HepG2 (cell line): ENCODE results near the gene SERPINA6. TPM values are rescaled to one million over a fixed set of nuclear protein-coding genes. Genes with fewer than 3 reads are reported as not detected.

Source experiments
- AGO2 ChIP-seq: fragments of 200-400 bp; formaldehyde crosslinking; optimal IDR thresholded peaks from 2 replicates; pipeline ENCODE3; 2017; ENCODE audit warnings: mild to moderate bottlenecking, low read depth, low read length, moderate library complexity
- CBX2 ChIP-seq, 2 experiments: fragments of 200-600 bp in 1 of 2; sonication (generic); formaldehyde crosslinking in 1 of 2; IDR thresholded peaks; 2 replicates each; pipeline versions ENCODE4 v1.7.0 to v1.8.1; 2018 to 2022; ENCODE audit warnings: low read depth in 2 of 2, low read length in 1 of 2, mild to moderate bottlenecking in 1 of 2, missing genetic modification reagents in 1 of 2
- CHD2 ChIP-seq: IDR thresholded peaks from 2 replicates; pipeline ENCODE4 v1.6.1; 2011; ENCODE audit warnings: low read depth, low read length, improper control_type of control experiment
- HDAC1 ChIP-seq: sonication (generic); formaldehyde crosslinking; IDR thresholded peaks from 2 replicates; pipeline ENCODE4 v1.5.1; 2020; ENCODE audit warnings: mild to moderate bottlenecking, missing genetic modification reagents
- HOXA3 ChIP-seq: sonication (generic); formaldehyde crosslinking; IDR thresholded peaks from 2 replicates; pipeline ENCODE4 v1.5.0; 2020; ENCODE audit warnings: missing genetic modification reagents
- KLF13 ChIP-seq: sonication (generic); formaldehyde crosslinking; IDR thresholded peaks from 2 replicates; pipeline ENCODE4 v1.4.0; 2020; ENCODE audit warnings: mild to moderate bottlenecking, missing genetic modification reagents
- MEIS1 ChIP-seq: sonication (generic); formaldehyde crosslinking; IDR thresholded peaks from 2 replicates; pipeline ENCODE4 v1.9.0; 2021; ENCODE audit warnings: mild to moderate bottlenecking, missing genetic modification reagents, moderate library complexity, borderline replicate concordance
- NFKB2 ChIP-seq: sonication (generic); formaldehyde crosslinking; IDR thresholded peaks from 2 replicates; pipeline ENCODE4 v1.4.0; 2020; ENCODE audit warnings: missing genetic modification reagents, borderline replicate concordance
- NR2F1 ChIP-seq, 2 experiments: fragments of 450-650 bp in 1 of 2; formaldehyde crosslinking in 1 of 2; IDR thresholded peaks; 2 replicates each; pipeline versions ENCODE4 v1.5.0 to v1.6.1; 2016 to 2020; ENCODE audit warnings: mild to moderate bottlenecking in 1 of 2, missing compliant biosample characterization in 1 of 2, missing genetic modification reagents in 1 of 2, moderate library complexity in 1 of 2
- PHF20 ChIP-seq: sonication (generic); formaldehyde crosslinking; IDR thresholded peaks from 2 replicates; pipeline ENCODE4 v1.5.0; 2020; ENCODE audit warnings: mild to moderate bottlenecking, missing genetic modification reagents
- RFXANK ChIP-seq: IDR thresholded peaks from 2 replicates; pipeline ENCODE4 v1.6.1; 2016
- SIX4 ChIP-seq: sonication (generic); formaldehyde crosslinking; IDR thresholded peaks from 2 replicates; pipeline ENCODE4 v1.4.0; 2020; ENCODE audit warnings: missing genetic modification reagents
- ZBTB10 ChIP-seq: sonication (generic); formaldehyde crosslinking; IDR thresholded peaks from 2 replicates; pipeline ENCODE4 v1.4.0; 2020; ENCODE audit warnings: missing genetic modification reagents, borderline replicate concordance
- ZBTB2 ChIP-seq: sonication (generic); formaldehyde crosslinking; IDR thresholded peaks from 2 replicates; pipeline ENCODE4 v1.8.0; 2022; ENCODE audit warnings: low read depth, missing genetic modification reagents
- ZKSCAN5 ChIP-seq: sonication (generic); formaldehyde crosslinking; IDR thresholded peaks from 2 replicates; pipeline ENCODE4 v1.5.1; 2020; ENCODE audit warnings: mild to moderate bottlenecking, missing genetic modification reagents
- ZMYM3 ChIP-seq: sonication (generic); formaldehyde crosslinking; IDR thresholded peaks from 2 replicates; pipeline ENCODE4 v1.5.1; 2020; ENCODE audit warnings: mild to moderate bottlenecking, missing genetic modification reagents
- ZNF232 ChIP-seq: sonication (generic); formaldehyde crosslinking; IDR thresholded peaks from 2 replicates; pipeline ENCODE4 v1.4.0; 2020; ENCODE audit warnings: missing genetic modification reagents, borderline replicate concordance
- ZNF616 ChIP-seq: sonication (generic); formaldehyde crosslinking; IDR thresholded peaks from 2 replicates; pipeline ENCODE4 v1.5.0; 2020; ENCODE audit warnings: low read depth, mild to moderate bottlenecking, missing genetic modification reagents
- ZNF878 ChIP-seq: sonication (generic); formaldehyde crosslinking; IDR thresholded peaks from 2 replicates; pipeline ENCODE4 v1.8.1; 2023; ENCODE audit warnings: mild to moderate bottlenecking, missing genetic modification reagents, moderate library complexity
- polyA plus RNA-seq, 8 experiments: library from polyadenylated mRNA; depleted of rRNA in 3 of 8; stranded (reverse) in 7 of 8; unstranded in 1 of 8; fragments of >200 nt; fragmentation: Illumina TruSeq in 4 of 8; extraction: Trizol in 4 of 8; gene quantifications; 2 replicates each; pipeline versions ENCODE4 v1.2.1 to v1.2.3, GENCODE V29; 2011 to 2016; ENCODE audit warnings: low read depth in 4 of 8, missing spikeins in 1 of 8, mixed read lengths in 1 of 8; ENCODE audit not compliant: insufficient read depth in 1 of 8
- total RNA-seq, 5 experiments: library from RNA; depleted of rRNA; stranded (reverse); fragments of >200 nt; fragmentation: Illumina TruSeq; extraction: Trizol; gene quantifications; 2 replicates each; pipeline ENCODE4 v1.2.3, GENCODE V29; 2016; ENCODE audit warnings: low read depth in 1 of 5
- TF ChIP-seq, protein P1 (sequence below): sonication (generic); formaldehyde crosslinking; IDR thresholded peaks from 2 replicates; pipeline ENCODE4 v1.4.0; 2020; ENCODE audit warnings: missing genetic modification reagents, borderline replicate concordance
- TF ChIP-seq, protein P2 (sequence below): sonication (generic); formaldehyde crosslinking; IDR thresholded peaks from 2 replicates; pipeline ENCODE4 v1.5.0; 2020; ENCODE audit warnings: missing genetic modification reagents

Gene SERPINA6
- total and polyA plus RNA-seq, 2 of the 13 experiments (the other 11 are each of a cell fraction or from before 2014, with no cell fraction given), result 260 to 333 TPM

- TF ChIP-seq ZNF232 (no peak), NR2F1 (CRISPR knock-in tag; IDR thresholded peaks at IDR 0.05) (no peak), ZBTB10 (CRISPR knock-in tag) (no peak), NFKB2 (CRISPR knock-in tag) (peak; percentile 32; the same call in 1 of the 2 replicates), KLF13 (CRISPR knock-in tag) (no peak), MEIS1 (no peak), ZBTB2 (CRISPR knock-in tag) (no peak), PHF20 (CRISPR knock-in tag) (no peak), AGO2 (peak; percentile 89), ZNF616 (CRISPR knock-in tag) (no peak), SIX4 (CRISPR knock-in tag) (no peak), HDAC1 (CRISPR knock-in tag) (peak; percentile 66), RFXANK (CRISPR knock-in tag) (no peak), HOXA3 (CRISPR knock-in tag) (no peak), CBX2 (IDR thresholded peaks at IDR 0.05; ENCODE audit: low read depth, low read length) (no peak), CBX2 (CRISPR knock-in tag; IDR thresholded peaks at IDR 0.05; ENCODE audit: low read depth) (no peak), ZKSCAN5 (no peak), CHD2 (no peak), ZNF878 (CRISPR knock-in tag) (no peak), ZMYM3 (no peak)
- TF ChIP-seq, protein P1, sequence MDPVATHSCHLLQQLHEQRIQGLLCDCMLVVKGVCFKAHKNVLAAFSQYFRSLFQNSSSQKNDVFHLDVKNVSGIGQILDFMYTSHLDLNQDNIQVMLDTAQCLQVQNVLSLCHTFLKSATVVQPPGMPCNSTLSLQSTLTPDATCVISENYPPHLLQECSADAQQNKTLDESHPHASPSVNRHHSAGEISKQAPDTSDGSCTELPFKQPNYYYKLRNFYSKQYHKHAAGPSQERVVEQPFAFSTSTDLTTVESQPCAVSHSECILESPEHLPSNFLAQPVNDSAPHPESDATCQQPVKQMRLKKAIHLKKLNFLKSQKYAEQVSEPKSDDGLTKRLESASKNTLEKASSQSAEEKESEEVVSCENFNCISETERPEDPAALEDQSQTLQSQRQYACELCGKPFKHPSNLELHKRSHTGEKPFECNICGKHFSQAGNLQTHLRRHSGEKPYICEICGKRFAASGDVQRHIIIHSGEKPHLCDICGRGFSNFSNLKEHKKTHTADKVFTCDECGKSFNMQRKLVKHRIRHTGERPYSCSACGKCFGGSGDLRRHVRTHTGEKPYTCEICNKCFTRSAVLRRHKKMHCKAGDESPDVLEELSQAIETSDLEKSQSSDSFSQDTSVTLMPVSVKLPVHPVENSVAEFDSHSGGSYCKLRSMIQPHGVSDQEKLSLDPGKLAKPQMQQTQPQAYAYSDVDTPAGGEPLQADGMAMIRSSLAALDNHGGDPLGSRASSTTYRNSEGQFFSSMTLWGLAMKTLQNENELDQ, result no peak
- TF ChIP-seq, protein P2, sequence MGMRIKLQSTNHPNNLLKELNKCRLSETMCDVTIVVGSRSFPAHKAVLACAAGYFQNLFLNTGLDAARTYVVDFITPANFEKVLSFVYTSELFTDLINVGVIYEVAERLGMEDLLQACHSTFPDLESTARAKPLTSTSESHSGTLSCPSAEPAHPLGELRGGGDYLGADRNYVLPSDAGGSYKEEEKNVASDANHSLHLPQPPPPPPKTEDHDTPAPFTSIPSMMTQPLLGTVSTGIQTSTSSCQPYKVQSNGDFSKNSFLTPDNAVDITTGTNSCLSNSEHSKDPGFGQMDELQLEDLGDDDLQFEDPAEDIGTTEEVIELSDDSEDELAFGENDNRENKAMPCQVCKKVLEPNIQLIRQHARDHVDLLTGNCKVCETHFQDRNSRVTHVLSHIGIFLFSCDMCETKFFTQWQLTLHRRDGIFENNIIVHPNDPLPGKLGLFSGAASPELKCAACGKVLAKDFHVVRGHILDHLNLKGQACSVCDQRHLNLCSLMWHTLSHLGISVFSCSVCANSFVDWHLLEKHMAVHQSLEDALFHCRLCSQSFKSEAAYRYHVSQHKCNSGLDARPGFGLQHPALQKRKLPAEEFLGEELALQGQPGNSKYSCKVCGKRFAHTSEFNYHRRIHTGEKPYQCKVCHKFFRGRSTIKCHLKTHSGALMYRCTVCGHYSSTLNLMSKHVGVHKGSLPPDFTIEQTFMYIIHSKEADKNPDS, result no peak
These were observed 31.8 kb downstream of the SERPINA6 start (continued) for GRCh38 chr14:94291159-94291905.
